ENCODE measurements around the gene MIS12.

MIS12 gene

DNA sequence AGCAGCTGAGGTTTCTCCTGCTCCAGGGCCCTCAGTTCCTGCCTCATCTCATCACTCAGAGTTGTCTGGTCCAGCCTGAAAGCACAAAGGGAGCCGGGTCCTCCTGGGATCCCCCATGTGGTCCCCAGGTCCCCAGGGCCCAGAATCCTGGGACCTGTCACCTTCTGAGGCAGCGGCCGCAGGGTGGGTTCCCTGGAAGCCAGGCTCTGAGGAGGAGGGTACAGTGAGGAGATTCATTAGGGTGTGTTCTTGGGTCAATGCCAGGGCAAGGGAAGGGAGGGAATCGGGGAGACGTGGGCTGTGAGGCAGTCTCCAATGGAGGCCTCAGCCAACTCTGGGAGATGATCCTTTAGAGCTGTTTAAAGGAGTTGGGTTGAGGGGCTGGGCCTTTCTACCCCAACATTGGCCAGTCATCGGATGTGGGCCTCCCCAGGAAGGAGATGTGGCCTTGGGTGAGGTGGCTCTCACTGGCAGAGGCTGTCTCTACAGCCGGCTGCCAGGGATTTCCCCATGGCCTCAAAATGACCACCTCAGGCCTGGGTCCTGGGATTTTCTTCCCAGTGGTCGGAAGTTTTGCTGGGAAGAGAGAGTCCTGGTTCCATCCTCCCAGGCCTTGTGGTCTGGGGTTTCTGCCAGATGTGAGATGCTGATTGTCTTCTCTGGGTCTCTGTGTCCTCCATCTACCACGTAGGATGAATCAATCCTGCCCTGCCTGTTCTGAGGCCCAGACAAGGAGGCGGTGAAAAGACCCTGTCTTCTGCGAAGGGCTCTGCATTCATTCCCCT is 50.7 kb downstream of the MIS12 start:
- no peak for DNase-seq

DNA sequence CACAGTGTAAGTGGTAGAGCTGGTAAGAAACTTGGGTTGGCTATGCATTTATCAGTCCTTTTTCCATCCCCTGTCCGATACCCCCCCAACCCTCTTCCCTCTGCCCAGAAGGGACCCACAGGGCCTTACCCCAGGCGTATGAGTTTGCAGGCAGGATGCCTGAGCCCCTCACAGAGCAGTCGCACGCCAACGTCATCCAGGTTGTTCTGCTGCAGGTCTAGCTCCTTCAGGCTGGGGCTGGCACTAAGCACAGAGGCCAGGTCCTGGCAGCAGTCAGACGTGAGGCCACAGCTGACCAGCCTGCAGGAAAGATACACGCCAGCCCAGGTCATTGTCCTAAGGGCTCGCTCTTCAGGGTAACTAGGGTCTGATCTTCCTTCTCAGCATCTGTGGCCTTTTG is 52.9 kb downstream of the MIS12 start:
- DNase-seq: no peak

DNA sequence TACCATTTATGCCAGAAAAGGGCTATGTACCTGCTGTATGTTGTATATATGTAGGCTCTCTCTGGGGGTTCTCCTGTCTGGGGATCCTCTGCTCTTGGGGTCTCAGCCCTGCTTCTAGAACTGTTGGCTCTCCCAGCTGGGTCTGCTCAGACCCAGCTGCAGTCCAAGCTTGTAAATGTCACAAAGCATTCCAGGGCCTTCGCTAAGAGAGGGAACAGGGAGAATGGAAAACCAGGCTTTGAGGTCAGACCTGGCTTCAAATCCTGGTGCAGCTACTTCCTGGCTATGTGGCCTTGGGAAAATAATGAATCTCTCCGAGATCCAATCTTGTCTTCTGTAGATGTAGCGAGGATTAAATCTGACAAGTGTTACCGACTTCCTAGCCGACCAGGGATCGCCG is 54.0 kb downstream of the MIS12 start:
- DNase-seq: no peak

Measured in stimulated activated naive CD4-positive, alpha-beta T cell treated with Interleukin-2 at 50 U/mL for 16 hours (primary cell).